HG03457 (cell line): ENCODE data around the gene PWWP2A.
"Not testable (repeated sequence)": the region's sequence is repeated elsewhere in the genome, so short reads cannot be mapped to it uniquely, and the experiment has no call there.

Experiments used
- ATAC-seq: cut with Tn5 transposase; IDR thresholded peaks from one replicate; pipeline ENCODE4 v1.9.1; 2021; ENCODE audit warnings: moderate number of reproducible peaks; ENCODE audit not compliant: unreplicated experiment

PWWP2A gene

GRCh38 chr5:160081495-160081894 is 37.8 kb downstream of the PWWP2A start:
- no peak for ATAC-seq

DNA sequence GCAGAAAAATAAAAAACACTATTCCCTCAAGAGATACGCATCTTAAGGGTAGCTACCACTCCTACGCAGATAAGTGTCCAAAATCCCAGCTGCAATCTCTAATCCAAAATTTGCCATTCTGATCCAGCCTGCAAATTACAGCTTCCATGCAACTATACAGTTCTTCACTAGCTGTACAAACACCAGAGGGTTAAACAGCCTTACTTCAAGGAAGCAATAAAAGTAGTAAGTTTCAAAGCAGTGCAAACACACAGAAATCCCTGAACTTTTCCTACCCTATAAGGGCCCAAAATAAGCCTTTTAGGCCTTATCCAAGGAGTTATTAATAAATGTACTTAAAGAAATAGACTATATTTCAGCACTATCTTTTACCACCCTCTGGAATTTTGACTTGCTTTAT is 39.5 kb downstream of the PWWP2A start:
- no peak for ATAC-seq

GRCh38 chr5:160076997-160077396 is 42.3 kb downstream of the PWWP2A start:
- no peak for ATAC-seq

GRCh38 chr5:160075073-160075472 is 44.2 kb downstream of the PWWP2A start:
- no peak for ATAC-seq

- no peak for ATAC-seq
Measured at GRCh38 chr5:160071916-160072315, 47.3 kb downstream of the PWWP2A start.

DNA sequence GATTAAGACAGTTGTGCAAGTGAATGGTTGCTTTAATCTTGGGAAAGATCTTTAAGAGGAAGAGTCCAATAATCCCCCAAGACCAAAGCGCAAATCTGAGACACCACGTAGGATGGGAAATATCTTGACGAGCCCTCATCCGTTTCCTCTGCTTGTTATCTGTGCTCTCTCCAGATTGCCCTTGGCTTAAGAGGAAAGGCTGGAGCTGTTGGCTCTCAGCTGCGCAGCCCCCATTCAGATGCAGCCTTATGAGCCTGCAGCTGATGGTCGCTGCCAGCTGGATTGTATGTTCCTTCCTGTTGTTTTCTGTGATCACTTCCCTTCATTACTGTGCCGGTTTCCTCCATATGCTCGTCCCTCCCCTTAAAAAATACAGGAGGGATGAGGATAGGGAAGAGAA is 47.7 kb downstream of the PWWP2A start:
- no peak for ATAC-seq

DNA sequence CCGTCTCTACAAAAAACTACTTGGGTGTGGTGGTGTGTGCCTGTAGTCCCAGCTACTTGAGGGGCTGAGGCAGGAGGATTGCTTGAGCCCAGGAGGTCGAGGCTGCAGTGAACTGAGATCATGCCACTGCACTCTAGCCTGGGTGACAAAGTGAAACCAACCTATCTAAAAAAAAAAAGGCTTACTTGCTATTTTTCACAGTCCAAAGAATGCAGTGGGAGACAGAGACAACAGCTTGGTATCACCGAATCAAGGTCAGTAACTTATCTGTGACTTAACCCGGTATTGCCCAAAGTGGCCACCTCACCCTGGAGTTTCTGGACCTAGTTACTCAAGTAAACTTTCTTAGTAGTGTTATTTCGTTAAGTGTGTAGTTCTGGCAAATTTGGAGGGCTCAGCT is 50.1 kb downstream of the PWWP2A start:
- ATAC-seq: not testable (repeated sequence)

- ATAC-seq: no peak
Measured at GRCh38 chr5:160064995-160065614, 54.1 kb downstream of the PWWP2A start.

- no peak for ATAC-seq
Measured at GRCh38 chr5:160064417-160064810, 54.8 kb downstream of the PWWP2A start.

DNA sequence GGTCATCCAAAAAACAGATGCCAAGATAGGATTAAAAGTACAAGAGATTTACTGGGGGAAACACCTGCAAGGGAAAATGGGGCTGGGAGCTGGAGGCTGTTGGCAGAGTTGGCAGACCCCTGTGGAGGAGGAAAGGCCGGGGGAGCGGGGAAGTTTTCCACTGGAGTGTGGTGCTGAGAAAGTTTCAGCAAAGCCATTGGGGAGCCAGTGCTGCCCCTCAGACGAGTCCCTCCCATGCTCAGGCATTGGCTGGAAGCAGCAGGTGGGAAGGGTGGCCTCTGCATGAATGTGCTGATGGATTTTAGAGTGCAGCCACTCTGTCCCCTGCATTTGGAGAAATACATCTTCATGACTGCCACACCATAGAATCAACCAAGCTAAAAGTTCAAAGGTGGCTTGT is 57.5 kb downstream of the PWWP2A start:
- no peak for ATAC-seq

- ATAC-seq: no peak
Measured at GRCh38 chr5:160060001-160060400, 59.2 kb downstream of the PWWP2A start.

DNA sequence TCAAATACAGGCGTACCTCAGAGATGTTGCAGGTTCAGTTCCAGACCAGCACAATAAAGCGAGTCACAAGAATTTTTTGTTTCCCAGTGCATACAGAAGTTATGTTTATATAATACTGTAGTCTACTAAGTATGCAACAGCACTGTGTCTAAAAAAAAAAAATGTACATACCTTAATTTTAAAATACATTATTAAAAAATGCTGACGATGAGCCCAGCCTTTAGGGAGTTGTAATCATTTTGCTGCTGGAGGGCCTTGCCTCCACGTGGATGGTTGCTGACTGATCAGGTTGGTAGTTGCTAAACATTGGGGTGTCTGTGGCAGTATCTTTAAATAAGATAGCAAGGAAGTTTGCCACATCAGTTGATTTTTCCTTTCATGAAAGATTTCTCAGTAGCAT is 62.0 kb downstream of the PWWP2A start:
- ATAC-seq: no peak

DNA sequence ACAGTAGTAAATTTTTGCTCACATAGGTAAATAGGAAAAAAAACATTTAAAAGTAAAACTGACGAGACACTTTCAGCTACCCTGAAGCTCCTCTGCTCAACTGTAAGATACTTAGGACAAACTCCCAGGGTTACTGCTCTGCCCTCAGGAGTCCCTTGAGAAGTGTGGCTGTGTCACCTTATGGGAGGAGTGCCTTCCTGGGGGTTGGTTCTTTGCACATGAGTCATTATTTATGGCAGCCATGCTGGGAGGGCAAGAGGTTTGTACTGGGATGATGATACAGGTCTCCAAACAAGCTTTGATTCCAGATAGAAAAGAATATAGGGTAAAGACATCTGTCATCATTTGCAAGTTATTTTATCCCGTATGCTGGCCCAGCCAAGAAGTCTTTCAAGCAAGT is 64.4 kb downstream of the PWWP2A start:
- ATAC-seq: no peak

DNA sequence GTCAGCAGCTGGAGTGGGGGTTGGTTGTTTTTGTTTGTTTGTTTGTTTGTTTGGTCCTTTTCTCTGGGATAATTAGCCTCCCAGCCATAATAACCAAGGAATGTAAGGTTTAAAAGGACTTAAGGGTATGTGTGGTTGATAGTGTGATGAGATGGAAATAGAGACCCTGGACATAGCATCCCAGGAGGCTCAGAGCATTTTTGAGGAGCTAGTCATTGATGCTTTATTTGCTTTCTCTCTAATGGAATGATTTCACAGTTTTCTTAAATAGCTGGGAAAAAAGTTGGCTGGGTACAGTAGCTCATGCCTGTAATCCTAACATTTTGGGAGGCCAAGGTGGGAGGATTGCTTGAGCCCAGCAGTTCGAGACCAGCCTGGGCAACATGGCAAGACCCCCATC is 65.2 kb downstream of the PWWP2A start:
- ATAC-seq: no peak

DNA sequence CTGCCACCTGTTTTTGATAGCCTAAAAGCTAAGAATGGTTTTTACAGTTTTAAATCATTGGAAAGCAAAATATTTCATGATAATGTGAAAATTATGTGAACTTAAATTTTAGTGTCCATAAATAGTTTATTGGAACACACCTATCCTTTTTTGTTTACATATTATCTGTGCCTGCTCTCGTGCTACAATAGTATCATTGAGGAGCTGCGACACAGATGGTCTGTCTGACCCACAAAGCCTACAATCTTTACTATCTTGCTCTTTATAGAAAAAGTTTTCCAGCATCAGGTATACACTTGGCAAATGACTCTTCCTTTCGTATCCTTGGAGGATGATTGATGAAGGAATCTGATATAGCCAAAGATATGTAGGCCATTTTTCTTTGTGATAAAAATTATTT is 70.2 kb downstream of the PWWP2A start:
- ATAC-seq: no peak

- no peak for ATAC-seq
Measured at GRCh38 chr5:160048131-160048530, 71.1 kb downstream of the PWWP2A start.

DNA sequence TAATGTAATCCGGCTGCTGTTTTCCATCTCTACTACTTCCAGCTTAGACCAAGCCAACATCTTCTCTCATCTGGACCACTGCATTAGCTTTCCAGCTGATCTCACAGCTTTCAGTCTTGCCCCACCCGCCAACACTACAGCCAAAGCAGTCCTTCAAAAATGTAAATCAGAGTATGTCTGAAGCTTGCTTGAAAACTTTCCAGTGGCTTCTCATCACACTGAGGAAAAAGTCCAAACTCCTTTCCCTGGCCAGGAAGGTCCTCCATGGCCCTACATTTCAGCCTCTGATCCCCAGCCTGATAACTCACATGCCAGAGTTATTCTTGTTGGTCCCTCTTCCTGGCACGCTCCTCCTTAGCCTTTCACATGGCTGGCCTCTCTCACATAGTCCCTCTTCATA is 71.8 kb downstream of the PWWP2A start:
- no peak for ATAC-seq

DNA sequence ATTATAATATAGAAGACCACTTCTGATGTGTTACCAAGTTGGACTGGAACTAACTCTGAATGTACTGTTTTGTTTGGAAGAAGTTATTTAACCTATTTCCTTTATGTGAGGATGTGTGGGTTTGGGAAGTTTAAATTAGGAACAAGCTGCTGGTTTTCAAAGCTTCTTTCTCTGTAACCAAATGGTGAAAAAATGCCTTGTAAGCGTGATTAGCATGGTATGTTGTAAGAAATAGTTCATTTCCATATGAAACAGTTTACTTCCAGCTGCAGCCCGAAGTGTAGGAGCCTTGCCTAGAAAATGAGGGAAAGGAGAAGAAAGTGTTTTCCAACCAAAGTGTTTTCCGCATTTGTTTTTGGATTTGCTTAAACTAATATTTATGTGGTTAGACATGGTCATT is 74.3 kb downstream of the PWWP2A start:
- ATAC-seq: no peak

- ATAC-seq: no peak
Measured at GRCh38 chr5:160044391-160044804, 74.9 kb downstream of the PWWP2A start.

DNA sequence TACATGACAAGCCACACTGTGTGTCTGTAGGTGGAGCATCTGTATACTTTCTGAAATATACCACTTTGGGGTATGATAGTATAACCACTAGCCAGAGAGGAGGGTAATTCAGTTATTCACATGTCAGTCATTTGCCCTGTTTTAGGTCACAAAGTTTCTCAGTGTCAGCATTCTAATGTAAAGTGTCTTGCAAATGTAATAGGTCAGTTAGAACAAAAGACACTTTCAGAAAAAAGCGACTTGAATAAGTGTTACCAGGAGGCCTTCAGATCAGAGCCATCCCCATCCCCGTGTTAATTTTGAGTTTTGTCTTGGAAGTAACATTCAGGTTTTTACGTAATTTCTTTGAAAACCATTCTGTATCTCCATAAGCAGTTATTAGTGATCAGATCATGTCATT is 76.6 kb downstream of the PWWP2A start:
- no peak for ATAC-seq
